ENCODE results near the gene WAS. TPM values are rescaled to one million over a fixed set of nuclear protein-coding genes. Genes with fewer than 3 reads are reported as not detected.

The WAS gene
- polyA plus RNA-seq, 4 donors, result 2.5 to 4.3 (median 3.4) TPM

DNA sequence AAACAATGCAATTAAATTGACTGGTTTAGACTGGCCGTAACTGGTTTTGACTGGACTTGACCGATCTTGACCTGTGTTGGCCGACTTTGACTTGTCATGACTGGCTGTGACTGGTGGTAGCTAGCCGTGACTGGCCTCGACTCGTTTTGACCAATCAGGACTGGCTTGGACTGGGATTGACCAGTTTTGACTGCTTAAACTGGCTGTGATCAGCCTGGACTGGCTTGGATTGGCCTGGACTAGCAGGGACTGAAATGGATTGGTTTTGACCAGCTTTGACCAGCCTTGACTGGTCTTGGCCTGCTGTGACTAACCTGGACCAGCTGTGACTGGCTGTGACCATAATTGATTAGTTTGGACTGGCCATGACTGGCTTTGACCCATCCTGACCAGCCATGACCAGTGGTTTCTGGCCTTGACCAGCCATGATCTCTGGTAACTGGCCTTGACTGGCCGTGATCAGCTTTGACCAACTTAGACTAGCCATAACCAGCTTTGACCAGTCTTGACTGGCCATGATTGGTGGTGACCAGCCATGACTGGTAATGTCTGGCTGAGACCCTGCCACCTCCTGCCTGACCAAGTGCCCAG is 26.0 kb downstream of the WAS start:
- DNase-seq (ENCODE audit: low read depth in 4 of 4, low spot score in 3 of 4), result no peak

DNA sequence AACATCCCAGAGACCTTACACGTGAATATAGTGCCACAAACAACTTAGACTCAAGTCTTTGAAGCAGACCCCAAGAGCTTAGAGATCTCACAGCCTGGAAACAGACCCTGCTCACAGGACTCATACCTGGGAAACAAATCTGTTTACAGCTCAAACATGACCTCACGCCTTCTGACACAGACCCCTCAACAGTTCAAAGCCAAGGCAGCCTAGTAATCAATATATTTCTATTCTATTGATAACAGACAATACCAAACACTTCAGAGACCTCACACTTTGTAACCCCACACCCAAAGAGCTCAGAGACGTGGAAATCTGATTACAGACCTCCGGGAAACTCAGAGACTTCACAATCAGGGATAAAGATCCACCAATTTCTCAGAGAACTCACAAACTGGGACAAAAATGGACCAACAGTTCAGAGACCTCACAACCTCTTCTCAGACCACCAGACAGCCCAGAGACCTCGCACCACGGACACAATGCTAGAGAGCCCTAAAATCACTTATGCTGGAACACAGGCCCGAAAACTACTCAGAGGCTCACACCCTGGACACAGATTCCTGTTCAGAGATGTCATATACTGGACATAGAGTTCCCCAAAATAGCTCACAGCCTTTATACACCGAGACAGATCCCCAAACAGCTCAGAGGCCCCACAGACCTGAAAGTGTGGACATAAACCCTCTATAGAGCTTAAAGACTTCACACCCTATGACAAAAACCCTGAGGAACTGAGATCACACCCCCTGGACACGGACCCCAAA is 27.7 kb downstream of the WAS start:
- DNase-seq (ENCODE audit: low read depth in 4 of 4, low spot score in 3 of 4), result no peak

DNA sequence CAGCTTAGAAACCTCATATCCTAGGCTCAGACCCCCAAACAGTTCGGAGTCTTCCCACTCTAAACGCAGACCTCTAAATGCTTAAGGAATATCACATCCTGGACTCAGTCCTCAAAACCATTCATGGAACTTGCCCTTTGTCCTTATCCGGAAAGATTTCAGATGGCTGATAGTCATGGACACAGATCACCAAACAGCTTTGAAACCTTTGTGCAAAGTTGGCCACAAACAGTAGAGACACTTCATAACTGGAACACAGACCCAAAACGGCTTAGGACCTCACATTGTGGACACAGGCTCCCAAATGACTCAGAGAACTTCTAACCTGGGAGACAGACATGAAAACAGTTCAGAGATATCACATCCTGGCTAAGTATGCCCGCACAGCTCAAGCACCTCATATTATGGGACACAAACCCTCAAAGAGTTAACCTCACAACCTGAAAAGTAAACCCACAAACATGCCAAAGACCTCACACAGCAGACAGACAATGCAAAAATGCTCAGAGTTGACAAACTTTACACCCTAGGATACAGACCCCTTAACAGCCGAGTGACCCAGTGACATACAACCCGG is 28.4 kb downstream of the WAS start:
- no peak for DNase-seq (ENCODE audit: low read depth in 4 of 4, low spot score in 3 of 4)

DNA sequence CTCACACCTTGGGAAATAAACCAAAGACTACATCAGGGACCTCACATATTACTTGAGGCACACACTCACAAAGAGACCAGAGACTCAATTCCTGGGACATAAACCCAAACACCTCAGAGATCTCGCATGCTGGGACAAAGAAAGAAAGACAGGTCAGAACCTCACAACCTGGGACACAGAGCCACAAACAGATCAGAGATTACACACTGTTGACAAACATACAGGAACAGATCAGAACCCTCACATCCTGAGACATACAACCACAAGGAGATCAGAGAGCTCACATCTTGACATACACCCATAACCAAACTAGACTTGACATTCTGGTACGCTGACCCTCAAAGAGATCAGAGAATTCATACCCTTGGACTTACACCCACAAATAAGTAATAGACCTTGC is 30.2 kb downstream of the WAS start:
- no peak for DNase-seq (ENCODE audit: low read depth in 4 of 4, low spot score in 3 of 4)

DNA sequence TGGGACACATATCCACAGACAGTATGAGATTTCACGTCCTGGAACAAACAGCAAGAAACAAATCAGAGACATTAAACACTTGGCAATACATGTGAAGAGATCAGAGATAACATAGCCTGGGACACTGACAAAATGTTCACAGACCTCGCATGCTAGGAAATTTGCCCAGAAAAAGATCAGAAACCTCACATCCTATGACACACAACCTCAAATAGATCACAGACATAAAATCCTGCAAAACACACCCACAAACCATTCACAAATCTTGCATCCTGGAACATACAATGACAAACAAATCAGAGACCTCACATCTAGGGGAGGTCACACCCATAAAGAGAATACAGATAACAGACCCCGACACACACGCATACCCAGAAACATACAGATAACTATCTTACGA is 31.0 kb downstream of the WAS start:
- no peak for DNase-seq (ENCODE audit: low read depth in 4 of 4, low spot score in 3 of 4)

DNA sequence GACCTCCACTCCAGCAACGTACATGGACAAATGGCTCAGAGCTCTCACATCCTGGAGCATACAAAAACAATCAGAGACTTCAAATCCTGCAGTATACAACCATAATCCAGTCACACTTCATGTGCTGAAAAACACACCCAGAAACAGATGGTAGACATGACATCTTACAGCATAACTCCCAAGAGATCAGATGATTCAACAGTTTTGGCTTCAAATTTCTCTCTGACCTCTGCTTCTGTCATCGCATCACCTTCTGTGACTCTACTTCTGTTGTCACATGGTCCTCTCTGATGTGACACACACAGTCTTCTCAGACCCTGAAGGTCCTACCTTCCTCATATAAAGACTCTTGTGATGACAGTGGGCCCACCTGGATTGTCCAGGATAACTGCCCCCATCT is 31.5 kb downstream of the WAS start:
- DNase-seq (ENCODE audit: low read depth in 4 of 4, low spot score in 3 of 4), result no peak

DNA sequence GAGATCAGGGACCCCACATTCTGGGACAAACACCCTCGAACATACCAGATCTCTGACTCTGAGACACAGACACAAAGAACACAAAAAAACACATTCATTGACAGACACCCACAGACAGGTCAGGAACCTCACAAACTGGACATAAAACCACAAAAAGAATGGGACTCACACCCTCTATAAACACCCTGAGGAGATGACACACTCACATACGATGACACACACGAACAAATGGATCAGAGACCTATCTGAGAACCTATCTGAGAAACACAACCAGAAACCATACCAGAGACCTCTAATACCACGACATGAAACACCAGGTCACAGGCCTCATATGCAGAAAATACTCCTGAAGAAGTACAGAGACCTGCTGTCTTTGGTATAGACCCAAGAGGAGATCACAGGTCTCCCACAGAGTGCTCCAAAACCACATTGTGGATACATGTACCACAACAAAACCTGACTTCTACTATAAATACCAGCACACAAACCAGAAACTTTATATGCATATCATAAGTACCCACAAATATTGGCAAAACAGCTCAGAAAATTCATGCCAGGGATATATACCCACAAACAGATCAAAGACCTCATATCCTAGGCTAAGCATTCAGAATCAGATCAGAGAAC is 32.4 kb downstream of the WAS start:
- DNase-seq (ENCODE audit: low read depth in 4 of 4, low spot score in 3 of 4), result no peak

DNA sequence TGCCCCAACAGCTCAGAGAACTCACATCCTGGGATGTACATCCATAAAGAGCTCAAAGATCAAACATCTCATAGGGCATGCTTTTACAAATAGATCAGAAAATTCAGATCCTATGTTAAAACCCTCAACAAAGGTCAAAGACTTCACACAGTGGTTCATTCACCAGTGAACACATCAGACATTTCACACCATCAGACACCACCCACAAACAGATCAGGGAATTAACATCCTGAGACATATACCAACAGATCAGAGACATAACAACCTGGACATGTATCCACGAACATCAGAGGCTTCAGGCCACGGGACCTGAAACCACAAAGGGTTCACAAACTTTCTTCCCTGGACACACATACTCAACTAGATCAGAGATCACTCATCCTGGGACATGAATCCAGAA is 36.4 kb downstream of the WAS start:
- no peak for DNase-seq (ENCODE audit: low read depth in 4 of 4, low spot score in 3 of 4)

DNA sequence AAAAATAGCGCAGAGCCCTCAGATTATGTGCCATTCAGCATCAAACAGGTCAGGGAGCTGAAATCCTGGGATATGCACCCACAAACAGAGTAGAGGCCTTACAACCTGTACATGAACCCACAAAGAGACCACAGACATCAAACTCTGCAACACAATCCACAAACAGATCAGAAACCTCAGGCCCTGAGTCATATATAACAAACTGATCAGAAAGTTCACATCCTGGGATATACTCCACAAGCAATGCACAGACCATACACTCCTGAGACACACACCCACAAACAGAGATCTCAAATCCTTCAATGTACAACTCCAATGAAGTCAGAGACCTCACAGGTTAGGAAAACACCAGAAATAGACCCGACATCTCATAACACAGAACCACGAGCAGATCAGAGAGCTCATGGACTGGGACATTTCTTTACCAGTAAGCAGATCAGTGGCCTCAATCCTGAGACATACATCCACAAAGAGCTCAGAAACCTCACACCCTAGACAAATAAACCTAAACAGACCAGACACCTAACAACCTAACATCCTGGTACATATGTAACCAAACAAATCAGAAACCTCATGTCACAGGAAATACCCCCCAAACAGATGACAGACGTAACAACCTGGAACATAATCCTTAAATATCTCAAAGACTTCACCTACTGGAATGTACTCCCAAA is 37.1 kb downstream of the WAS start:
- no peak for DNase-seq (ENCODE audit: low read depth in 4 of 4, low spot score in 3 of 4)

DNA sequence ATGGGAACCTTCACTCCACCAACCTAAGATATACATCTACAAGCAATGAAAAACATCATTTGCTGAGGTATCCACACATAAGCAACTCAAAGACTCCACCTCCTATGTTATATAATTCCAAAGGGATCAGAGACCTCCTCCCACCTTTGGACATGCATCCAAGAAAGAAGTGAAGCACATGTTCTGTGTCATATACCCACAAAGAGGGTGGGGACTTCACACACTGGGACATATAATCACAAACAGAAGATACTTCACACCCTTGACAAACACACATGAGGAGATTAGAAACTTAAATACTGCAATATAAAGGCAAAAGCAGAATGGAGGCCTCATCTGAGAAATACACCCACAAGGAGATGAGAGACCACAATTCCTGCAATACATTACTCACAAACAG is 38.3 kb downstream of the WAS start:
- no peak for DNase-seq (ENCODE audit: low read depth in 4 of 4, low spot score in 3 of 4)

DNA sequence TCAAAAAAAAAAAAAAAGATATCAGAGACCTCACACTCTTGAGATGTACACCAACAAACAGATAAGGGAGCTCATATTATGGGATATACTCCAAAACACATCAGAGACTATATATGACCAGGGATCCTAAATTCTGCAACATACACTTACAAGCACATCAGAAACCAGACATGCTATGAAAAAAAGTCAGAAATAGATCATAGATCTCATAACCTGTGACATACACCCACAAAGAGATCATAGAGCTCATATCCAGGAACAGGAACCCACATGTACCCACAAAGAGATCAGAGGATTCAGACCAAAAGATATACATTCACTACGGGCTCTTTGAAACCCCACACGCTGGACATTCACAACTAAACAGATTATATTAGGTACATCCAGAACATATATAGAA is 43.0 kb downstream of the WAS start:
- DNase-seq (ENCODE audit: low read depth in 4 of 4, low spot score in 3 of 4), result no peak

DNA sequence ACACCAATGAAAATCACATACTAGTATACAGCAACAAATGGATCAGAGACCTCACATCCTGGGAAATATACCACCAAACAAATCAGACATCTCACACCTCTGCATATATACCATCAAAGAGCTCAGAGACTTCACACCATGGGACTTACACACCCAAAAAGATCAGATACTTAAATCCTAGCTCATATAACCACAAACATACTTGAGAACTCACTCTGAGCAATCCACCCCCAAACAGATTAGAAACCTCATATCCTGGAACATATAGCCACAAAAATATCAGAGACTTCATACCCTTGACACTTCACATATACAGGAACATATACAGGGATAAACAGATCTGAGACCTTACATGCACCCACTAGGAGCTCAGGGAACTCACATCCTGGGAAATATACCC is 45.1 kb downstream of the WAS start:
- no peak for DNase-seq (ENCODE audit: low read depth in 4 of 4, low spot score in 3 of 4)

DNA sequence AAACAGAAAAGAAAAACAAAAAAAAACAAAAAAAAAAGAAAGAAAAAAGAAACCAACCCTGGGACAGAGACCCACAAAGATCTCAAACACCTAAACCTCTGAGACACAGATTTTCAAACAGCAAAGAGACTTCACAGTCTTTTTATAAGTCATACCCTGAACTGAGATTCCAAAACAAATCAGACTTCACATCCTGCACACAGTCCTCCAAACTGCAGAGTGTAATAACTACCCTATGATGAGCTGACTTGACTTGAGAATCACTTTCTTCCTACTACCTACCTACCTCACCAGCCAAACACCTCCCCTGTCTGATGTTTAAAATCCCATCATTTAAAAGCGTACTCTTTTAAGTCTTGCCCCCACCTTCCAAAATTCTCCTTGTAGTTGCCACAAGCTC is 52.7 kb downstream of the WAS start:
- no peak for DNase-seq (ENCODE audit: low read depth in 4 of 4, low spot score in 3 of 4)

DNA sequence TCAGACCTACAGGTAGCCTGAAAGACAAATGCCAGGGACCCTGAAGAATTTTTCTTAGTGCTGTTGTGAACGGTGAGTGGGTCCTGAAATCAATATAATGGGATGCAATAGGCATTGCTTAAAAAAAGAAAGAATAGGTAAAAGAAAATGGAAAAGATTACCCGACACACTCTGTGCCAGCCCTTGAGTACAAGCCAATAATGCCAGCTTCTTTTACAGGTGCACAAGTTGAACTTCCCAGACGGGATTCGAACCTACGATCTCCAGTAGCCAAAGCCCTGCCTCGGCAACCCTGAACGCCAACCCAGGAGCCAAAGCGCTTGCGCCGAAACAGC is 53.2 kb downstream of the WAS start:
- no peak for DNase-seq (ENCODE audit: low read depth in 4 of 4, low spot score in 3 of 4)

DNA sequence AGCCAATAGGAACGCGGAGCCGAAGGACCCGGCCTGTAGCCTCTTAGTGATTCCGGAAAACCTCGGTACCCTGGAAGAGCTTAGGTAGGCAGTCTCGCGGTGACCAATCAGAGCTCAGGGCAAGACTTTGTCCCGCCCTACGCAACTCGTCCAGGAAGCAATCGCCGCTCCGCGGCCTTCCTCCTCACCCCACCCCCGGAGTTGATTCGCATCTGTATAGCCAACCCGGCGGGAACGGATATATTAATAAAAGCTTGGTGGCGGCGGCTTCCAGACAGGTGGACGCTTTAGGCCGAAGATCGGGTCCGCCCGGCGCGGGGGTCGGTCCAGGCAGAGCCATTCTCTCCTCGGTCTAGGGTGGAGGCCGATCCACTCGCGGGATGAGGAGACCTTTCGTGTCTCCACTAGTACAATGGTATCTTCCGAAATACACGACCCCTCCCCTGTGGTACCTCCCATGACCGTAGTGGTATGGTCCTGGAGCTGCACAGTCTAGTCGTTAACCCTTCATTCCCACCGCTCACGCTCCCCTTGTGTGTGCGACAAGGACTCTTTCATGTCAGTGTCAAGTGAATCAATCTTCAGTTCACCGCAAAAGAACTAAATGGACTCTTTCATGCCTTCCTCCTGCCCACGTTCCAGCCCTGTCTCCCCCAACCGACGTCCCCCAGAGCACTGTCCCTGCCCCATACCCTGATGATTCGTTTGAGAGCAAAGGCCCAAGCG is 53.8 kb downstream of the WAS start:
- peak; percentile 80 to 92 (median 88) for DNase-seq (ENCODE audit: low read depth in 4 of 4, low spot score in 3 of 4)

DNA sequence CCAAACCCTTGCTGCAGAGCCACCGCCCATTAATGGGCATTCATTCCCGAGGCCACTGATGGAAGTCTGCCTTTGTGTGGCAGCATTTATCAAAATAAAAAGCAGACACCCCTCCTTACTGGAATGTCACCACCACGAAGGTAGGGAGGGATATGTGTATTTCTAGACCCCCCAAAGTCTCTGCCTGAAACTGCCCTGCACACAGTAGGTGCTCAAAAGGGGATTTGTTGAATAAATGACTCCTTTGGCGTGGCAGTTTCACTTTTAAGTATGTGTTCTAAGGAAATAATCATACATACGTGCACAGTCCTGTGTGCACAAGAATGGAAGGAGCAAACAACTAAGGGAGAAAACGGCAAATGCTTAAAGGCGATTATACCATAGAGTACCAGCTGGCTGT is 54.3 kb downstream of the WAS start:
- no peak for DNase-seq (ENCODE audit: low read depth in 4 of 4, low spot score in 3 of 4)

Other genes with a start within 250 kb of the WAS start
- gene SLC38A5, start 213.5 kb upstream of the WAS start, polyA plus RNA-seq (ENCODE audit: insufficient read length in 4 of 4), result 1 to 10 TPM; 4.6 to 7.2 (median 5.2) TPM
- 10 to 100 TPM; 35.1 to 39.5 (median 36.3) TPM for gene FTSJ1, start 207.6 kb upstream of the WAS start, polyA plus RNA-seq (ENCODE audit: insufficient read length in 4 of 4)
- gene PORCN, start 174.8 kb upstream of the WAS start, polyA plus RNA-seq (ENCODE audit: insufficient read length in 4 of 4), result 1 to 10 TPM; 6.6 to 8.6 (median 8.1) TPM
- gene EBP, start 162.0 kb upstream of the WAS start, polyA plus RNA-seq (ENCODE audit: insufficient read length in 4 of 4), result 10 to 100 TPM; 69.1 to 76.2 (median 71.7) TPM
- gene TBC1D25, start 144.1 kb upstream of the WAS start, polyA plus RNA-seq (ENCODE audit: insufficient read length in 4 of 4), result 10 to 100 TPM in 3 of 4 donors, 1 to 10 TPM in 1; 9.7 to 10.7 (median 10.3) TPM
- gene RBM3, start 109.3 kb upstream of the WAS start, polyA plus RNA-seq (ENCODE audit: insufficient read length in 4 of 4), result 100 to 1,000 TPM; 265 to 315 (median 300) TPM
- gene WDR13, start 86.3 kb upstream of the WAS start, polyA plus RNA-seq (ENCODE audit: insufficient read length in 4 of 4), result 100 to 1,000 TPM; 116 to 156 (median 127) TPM
- 1 to 10 TPM; 6.0 to 7.8 (median 6.9) TPM for gene SUV39H1, start 12.9 kb downstream of the WAS start, polyA plus RNA-seq (ENCODE audit: insufficient read length in 4 of 4)
- gene GLOD5, start 77.9 kb downstream of the WAS start, polyA plus RNA-seq (ENCODE audit: insufficient read length in 4 of 4), result 1 to 10 TPM; 1.5 to 2.4 (median 1.7) TPM
- 1 to 10 TPM in 1 of 4 donors, under 1 TPM in 3; 0.53 to 1.0 (median 0.72) TPM for gene GATA1, start 102.8 kb downstream of the WAS start, polyA plus RNA-seq (ENCODE audit: insufficient read length in 4 of 4)
- 100 to 1,000 TPM; 158 to 174 (median 167) TPM for gene HDAC6, start 118.3 kb downstream of the WAS start, polyA plus RNA-seq (ENCODE audit: insufficient read length in 4 of 4)
- gene ERAS, start 142.7 kb downstream of the WAS start, polyA plus RNA-seq (ENCODE audit: insufficient read length in 4 of 4), result under 1 TPM in 3 of 4 donors, not detected in 1; 0.04 to 0.21 (median 0.17) TPM
- 10 to 100 TPM in 2 of 4 donors, 1 to 10 TPM in 2; 6.0 to 20.2 (median 11.3) TPM for gene PCSK1N, start 151.8 kb downstream of the WAS start, polyA plus RNA-seq (ENCODE audit: insufficient read length in 4 of 4)
- 10 to 100 TPM; 38.7 to 58.2 (median 40.4) TPM for gene TIMM17B, start 214.0 kb downstream of the WAS start, polyA plus RNA-seq (ENCODE audit: insufficient read length in 4 of 4)
- gene PQBP1, start 214.1 kb downstream of the WAS start, polyA plus RNA-seq (ENCODE audit: insufficient read length in 4 of 4), result 10 to 100 TPM; 72.7 to 85.3 (median 77.8) TPM
- gene SLC35A2, start 227.8 kb downstream of the WAS start, polyA plus RNA-seq (ENCODE audit: insufficient read length in 4 of 4), result 10 to 100 TPM; 34.2 to 36.6 (median 35.9) TPM
- gene PIM2, start 235.2 kb downstream of the WAS start, polyA plus RNA-seq (ENCODE audit: insufficient read length in 4 of 4), result 1 to 10 TPM; 5.9 to 7.7 (median 7.4) TPM

All from right renal pelvis (tissue), 4 donors.